GM18868 (cell line): ENCODE results near the gene ZDHHC16.
A peak's percentile ranks its signal among the peaks of the same experiment; 100 is the strongest.
"Not testable (repeated sequence)": the region's sequence is repeated elsewhere in the genome, so short reads cannot be mapped to it uniquely, and the experiment has no call there.

Source experiments
- ATAC-seq: cut with Tn5 transposase; IDR thresholded peaks from one replicate; pipeline ENCODE4 v1.9.1; 2021; ENCODE audit warnings: mild to moderate bottlenecking, moderate library complexity; ENCODE audit not compliant: unreplicated experiment

ZDHHC16 gene

GRCh38 chr10:97445722-97446639, at the start of gene ZDHHC16, which contains the start of gene EXOSC1:
Gene ZDHHC16, plus strand, starts transcription at chr10:97446175. Its CDS starts 5,501 bp downstream, at chr10:97451676.
Gene EXOSC1, minus strand, starts transcription at chr10:97446006. Its CDS starts 21 bp downstream, at chr10:97445985.
- peak; percentile 94 for ATAC-seq

- no peak for ATAC-seq
Measured at GRCh38 chr10:97399843-97400545, 46.0 kb upstream of the ZDHHC16 start.

DNA sequence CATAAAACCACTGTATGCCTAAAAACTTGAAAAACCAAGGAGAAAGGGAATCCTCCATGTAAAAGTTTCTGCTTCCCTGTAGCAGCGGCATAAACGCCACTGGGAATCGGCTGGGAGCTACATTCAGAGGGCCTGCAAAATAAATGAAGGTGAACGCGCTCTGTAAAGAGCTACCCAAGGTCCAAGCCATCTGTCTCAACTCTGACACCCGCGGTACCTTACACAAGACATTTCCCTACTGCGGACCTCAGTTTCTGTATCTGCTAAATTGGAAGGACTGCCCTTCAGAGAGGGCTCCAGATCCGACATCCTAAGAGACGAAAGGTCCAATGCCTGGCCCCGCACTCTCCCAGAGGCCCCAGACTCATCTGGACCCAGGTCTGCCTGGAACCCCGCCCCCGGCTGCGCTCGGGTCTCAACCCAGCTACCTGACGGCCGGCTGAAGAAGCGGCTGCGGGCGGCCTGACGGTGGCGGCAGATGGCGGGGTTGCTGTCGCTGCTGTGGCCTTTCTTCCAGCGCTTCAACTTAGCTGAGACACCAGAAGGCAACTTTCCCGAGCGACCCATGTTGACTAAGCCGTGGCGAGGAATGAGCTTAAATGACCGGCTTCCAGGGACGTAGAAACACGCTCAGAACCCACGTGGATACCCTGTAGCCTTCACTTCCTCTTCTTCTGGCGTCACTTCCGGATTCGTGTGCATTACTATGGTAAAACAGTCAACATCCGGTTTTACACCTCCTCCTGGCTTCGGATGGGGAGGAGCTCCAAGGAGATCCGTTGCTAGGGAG, 45.1 kb upstream of the ZDHHC16 start, which contains the start of gene RRP12:
RRP12 (minus strand) TSS at position 676 of the 790 bp plus-strand sequence; CDS start at position 567, 109 bp downstream.
- peak; percentile 100 for ATAC-seq

DNA sequence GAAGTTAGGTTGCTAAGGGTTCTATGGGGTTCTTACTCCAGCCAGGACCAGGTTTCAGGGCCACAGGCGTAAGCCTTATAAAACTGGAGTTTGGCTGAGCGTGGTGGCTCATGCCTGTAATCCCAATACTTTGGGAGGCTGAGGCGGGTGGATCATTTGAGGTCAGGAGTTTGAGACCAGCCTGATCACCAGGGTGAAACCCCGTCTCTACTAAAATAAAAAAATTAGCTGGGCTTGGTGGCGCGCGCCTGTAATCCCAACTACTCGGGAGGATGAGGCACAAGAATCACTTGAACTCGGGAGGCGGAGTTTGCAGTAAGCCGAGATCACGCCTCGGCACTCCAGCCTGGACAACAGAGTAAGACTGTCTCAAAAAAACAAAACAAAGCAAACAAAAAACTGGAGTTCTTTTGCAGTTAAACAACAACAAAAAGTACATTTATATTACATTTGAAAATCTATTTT, 44.5 kb upstream of the ZDHHC16 start:
- no peak for ATAC-seq

- ATAC-seq: no peak
Measured at GRCh38 chr10:97404044-97404443, 41.9 kb upstream of the ZDHHC16 start.

GRCh38 chr10:97406064-97406463, 39.9 kb upstream of the ZDHHC16 start:
- no peak for ATAC-seq

- ATAC-seq: not testable (repeated sequence)
Measured at GRCh38 chr10:97406483-97406882, 39.5 kb upstream of the ZDHHC16 start.

DNA sequence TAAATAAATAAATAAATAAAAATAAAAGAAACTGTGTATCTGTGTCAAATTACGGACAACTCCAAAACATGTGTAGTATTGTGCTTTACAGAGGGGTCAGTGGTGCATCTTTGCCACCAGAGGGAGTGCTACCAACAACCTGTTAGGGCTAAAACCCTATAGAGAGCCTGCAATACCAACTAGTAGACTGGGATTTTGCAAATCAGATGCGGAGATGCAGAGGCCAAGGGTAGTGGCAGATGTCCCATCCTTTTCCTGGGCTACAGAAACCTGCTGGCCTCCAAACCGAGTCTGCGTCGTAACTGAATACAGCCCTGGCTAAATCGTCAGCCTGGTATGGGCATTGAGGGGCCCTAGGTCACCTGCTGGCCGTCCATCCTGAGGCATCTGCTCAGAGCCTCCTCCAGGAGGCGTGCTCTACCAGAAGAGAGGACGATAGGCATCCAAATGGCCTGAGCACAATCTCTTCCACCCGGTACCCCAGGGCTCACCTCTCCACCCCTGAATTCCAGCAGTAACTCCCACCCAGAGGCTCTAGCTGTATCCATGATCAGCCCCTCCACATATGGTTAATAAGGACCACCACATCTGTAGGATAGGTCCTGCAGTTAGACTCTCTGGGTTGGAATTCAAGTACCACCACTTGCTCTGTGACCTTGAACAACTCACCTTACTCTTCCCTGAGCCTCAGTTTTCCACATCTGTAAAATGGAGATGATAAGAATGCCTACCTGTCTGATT, 38.6 kb upstream of the ZDHHC16 start:
- peak; percentile 93 for ATAC-seq

DNA sequence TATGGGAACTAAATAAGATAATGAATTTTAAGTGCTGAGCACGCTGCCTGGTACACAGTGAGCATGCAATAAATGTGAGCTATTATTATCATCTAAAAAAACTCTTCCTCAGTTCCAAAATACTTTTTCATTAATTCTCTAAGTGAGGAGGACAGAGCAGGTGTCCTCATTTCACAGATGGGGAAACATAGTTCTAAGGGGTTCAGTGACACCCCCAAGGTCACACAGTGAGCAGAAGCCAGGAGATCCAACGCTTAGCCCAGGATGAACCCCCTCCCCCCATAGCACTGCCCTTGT, 38.1 kb upstream of the ZDHHC16 start:
- no peak for ATAC-seq

- no peak for ATAC-seq
Measured at GRCh38 chr10:97408496-97408992, 37.4 kb upstream of the ZDHHC16 start.

- no peak for ATAC-seq
Measured at GRCh38 chr10:97411406-97411805, 34.6 kb upstream of the ZDHHC16 start.

DNA sequence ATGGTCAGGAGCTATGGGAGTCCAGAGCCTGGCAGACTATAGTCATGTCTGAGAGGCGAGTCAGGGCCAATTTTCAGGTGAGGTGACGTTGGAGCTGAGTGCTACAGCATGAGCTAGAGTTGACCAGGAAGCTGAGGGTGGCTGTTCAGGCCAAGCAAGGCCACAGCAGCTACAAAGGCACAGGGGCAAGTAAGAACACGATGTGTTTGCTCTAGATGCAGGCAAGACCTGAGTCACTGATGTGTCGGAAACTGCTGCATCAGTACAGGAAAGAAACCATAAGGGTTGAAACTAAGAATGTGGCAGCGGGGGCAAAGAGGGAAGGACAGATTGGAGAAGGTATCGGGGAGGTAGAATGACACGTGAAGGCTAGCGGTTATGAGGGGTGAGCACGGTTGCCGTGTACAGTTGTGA, 33.1 kb upstream of the ZDHHC16 start:
- ATAC-seq: no peak

GRCh38 chr10:97416565-97416964, 29.4 kb upstream of the ZDHHC16 start:
- no peak for ATAC-seq

GRCh38 chr10:97423757-97424098, 22.2 kb upstream of the ZDHHC16 start:
- not testable (repeated sequence) for ATAC-seq

DNA sequence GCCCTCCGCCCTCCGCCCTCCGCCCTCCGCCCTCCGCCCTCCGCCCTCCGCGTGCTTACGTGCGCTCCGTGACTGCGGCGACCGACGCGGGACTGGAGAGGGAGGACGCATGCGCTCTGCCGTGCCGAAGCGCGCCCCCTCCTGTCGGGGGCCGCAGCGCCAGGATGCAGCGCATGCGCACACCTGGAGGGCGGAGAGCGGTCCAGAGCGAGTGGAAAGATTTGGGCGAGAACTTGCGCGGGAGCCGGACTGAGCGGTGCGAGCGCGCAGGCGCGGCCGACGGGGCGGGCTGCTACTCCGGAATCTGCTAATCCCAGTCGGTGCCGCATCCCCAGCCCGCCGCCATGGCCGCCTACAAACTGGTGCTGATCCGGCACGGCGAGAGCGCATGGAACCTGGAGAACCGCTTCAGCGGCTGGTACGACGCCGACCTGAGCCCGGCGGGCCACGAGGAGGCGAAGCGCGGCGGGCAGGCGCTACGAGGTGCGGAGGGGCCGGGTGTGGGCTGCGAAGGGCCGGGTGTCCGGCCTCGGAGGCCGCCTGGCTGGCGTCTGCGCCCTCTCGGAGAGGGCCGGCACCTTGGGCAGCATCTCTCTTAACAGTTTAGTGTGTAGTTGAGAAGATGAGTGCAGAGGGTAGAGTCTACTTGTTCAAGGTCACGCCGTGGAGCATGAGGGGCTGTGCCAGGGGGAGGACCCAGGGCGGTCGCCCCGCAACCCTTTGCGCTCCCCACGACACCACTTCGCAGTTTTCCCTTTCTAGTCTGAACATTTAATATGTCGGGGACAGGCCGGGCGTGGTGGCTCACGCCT, 19.8 kb upstream of the ZDHHC16 start, which contains the start of gene PGAM1:
PGAM1 (plus strand) TSS at position 228 of the 812 bp plus-strand sequence; CDS start at position 345, 117 bp downstream.
- ATAC-seq: peak; percentile 84

GRCh38 chr10:97426776-97427570, 19.0 kb upstream of the ZDHHC16 start:
- no peak for ATAC-seq

DNA sequence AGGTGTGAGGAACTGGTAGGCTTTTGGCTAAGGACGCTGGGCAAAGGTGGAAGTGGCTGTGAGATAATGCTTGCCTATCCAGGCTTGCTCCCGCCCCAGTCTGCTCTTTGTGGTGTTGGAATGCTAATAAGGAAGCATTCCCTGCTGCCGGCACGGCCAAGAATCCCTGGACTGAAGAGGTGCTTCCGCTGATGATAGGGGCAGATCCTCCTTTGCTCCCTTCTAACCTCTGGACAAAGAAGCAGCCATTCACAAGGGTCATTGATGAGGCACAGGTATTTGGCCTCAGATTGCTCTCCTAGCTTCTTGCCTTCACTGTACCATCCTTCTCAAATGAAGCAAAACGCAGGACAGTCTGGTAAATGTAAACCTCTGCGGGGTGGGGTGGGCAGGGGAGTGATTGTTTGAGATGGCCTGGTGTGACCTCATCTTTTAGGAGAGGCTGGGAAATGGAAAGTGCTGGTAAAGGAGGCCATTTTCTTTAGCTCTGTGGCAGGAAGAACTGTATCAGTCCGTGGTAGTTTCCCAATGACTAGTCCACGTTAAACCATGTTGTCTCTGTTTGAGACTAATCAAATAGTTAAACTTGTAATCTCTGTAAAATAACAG, 18.3 kb upstream of the ZDHHC16 start:
- ATAC-seq: no peak

DNA sequence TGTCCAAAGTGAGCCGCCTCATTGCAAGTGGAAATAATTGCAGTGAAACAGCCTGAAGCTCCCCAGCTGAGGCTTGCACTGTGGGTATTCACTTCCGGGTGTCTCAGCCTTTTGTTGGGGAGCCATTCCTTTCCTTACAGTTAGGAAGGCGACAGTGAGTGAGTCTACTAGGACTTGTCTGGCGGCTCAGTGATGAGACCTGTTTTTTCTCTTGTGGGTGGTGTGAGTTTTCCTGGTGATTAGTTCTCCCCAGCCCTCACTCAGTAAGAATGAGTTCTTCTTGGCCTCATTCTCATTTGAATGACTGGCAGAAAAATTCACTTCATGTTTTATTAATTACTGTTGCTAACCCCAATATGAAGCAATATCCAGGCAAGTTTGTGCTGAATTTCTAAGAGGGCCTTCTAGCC, 17.4 kb upstream of the ZDHHC16 start:
- no peak for ATAC-seq
